Measurements from ENCODE around the gene COL15A1. TPM values are rescaled to one million over a fixed set of nuclear protein-coding genes. Genes with fewer than 3 reads are reported as not detected.

The COL15A1 gene
- total RNA-seq, 1 donor from 2014 or later, result 8.0 TPM

DNA sequence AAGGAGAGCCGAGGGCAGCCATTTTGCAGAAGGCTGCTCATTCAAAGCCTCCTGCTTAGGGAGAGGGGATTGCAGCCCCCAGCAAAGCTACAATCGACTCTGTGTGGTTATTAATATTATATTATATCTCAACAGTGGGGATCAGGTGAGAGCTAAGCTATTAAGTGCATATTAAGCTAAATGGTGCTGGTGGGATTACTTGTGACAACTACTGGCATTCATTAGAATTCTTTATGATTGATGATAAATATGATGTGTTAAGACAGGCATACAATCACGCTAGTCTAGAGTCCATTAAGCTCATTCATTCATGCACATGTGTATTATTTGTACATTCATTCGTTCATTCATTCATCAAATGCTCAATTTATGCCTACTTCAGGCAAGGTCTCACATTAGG lies 23.0 kb downstream of the COL15A1 start:
- no peak for ATAC-seq
- intact Hi-C loops (cut with DNase I), result no loop called here
- H3K36me3 ChIP-seq, result no peaks in the 10 kb centered on the region
- TF ChIP-seq, protein P1, sequence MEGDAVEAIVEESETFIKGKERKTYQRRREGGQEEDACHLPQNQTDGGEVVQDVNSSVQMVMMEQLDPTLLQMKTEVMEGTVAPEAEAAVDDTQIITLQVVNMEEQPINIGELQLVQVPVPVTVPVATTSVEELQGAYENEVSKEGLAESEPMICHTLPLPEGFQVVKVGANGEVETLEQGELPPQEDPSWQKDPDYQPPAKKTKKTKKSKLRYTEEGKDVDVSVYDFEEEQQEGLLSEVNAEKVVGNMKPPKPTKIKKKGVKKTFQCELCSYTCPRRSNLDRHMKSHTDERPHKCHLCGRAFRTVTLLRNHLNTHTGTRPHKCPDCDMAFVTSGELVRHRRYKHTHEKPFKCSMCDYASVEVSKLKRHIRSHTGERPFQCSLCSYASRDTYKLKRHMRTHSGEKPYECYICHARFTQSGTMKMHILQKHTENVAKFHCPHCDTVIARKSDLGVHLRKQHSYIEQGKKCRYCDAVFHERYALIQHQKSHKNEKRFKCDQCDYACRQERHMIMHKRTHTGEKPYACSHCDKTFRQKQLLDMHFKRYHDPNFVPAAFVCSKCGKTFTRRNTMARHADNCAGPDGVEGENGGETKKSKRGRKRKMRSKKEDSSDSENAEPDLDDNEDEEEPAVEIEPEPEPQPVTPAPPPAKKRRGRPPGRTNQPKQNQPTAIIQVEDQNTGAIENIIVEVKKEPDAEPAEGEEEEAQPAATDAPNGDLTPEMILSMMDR (IDR thresholded peaks at IDR 0.05), result no peak
- no peak for DNase-seq
- peaks cover under 1% of the 10 kb centered on the region for H3K27me3 ChIP-seq (ENCODE audit: low read depth)
- H3K4me1 ChIP-seq, result peaks cover 6% of the 10 kb centered on the region
- no peak overlapping the region for H3K4me3 ChIP-seq
- no peaks in the 10 kb centered on the region for H3K9me3 ChIP-seq
- H3K27ac ChIP-seq, result no peak overlapping the region

DNA sequence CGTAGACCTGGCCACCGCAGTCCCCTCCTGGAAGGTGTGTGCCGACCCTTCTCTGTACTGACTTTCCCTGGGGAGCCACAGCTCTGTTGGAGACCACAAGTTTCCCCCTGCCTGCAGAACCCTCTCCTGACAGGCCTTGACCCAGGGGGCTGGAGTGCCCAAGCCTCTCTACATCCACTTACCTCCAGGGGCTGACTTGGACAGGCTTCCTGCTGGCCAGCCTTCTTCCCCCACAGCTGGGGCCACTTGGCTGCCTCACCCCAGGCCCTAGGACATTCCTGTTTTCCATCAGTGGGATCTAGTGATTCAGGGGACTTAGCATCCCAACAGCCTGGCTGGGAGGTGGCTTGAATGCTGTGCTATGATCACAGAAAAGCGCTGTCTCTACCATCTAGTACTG lies 23.6 kb downstream of the COL15A1 start:
- intact Hi-C loops (cut with DNase I), result no loop called here
- Histone ChIP-seq H3K4me1 (no peaks in the 10 kb centered on the region), H3K9me3 (no peaks in the 10 kb centered on the region), H3K36me3 (no peaks in the 10 kb centered on the region), H3K27me3 (ENCODE audit: low read depth) (peaks cover 6% of the 10 kb centered on the region), H3K27ac (no peak overlapping the region), H3K4me3 (no peak overlapping the region)
- TF ChIP-seq, protein P1 (IDR thresholded peaks at IDR 0.05), result no peak
- DNase-seq, result no peak
- no peak for ATAC-seq

DNA sequence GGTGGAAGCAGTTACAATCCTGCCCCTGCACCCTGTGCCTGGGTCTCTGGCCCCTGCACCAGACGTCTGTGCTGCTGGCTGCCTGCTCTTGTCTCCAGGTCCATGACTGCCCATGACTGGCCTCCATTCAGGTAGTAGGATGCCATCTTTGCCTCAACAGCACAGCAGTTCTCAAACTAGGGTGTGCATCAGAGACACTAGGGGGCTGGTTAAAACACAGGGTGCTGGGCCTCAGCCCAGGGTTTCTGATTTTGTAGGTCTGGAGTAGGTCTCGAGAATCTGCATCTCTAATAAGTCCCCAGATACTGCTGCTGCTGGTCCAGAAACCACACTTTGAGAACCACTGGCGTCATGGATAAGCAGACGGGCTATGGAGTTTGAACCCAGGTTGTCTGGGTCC lies 24.0 kb downstream of the COL15A1 start:
- peaks cover 6% of the 10 kb centered on the region for H3K27me3 ChIP-seq (ENCODE audit: low read depth)
- TF ChIP-seq, protein P1 (IDR thresholded peaks at IDR 0.05), result no peak
- intact Hi-C loops (cut with DNase I), result no loop called here
- no peaks in the 10 kb centered on the region for H3K4me1 ChIP-seq
- no peaks in the 10 kb centered on the region for H3K36me3 ChIP-seq
- no peaks in the 10 kb centered on the region for H3K9me3 ChIP-seq
- DNase-seq (no peak), ATAC-seq (no peak)
- H3K4me3 ChIP-seq, result no peak overlapping the region
- no peak overlapping the region for H3K27ac ChIP-seq

DNA sequence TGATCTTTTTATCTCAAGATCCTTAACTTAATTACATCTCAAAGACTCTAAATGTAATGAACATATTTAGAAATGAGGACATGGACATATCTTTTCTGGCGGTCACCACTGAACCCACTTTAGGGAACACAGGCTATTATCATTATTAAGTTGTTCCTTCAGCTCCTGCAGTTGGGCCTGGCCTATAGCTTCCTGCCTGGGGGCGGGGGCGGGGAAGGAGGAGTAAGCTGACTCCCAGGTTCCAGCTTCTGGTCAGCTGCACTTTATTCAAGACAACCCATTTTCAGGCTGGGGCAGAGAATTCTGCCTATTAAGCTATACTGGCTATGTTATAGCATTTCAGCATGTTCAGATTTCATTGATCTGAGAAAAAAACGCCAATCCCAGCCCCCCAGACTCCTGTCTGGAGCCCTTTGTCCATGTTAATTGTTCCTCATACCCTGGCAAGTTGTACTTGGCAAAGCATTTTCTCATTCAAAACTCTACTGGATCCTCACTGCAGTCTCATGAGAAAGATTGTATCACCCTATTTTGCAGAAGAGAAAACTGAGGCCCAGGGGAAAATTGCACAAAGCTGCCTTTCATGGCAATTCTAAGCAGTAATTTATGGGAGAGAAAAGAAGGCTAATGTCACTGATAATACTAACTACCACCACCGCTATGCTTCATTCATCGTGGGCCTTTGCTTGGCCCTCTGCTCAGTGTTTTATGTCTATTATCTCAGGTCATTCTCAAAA lies 25.1 kb downstream of the COL15A1 start:
- no peak overlapping the region for H3K27ac ChIP-seq
- intact Hi-C loops (cut with DNase I), result no loop called here

DNA sequence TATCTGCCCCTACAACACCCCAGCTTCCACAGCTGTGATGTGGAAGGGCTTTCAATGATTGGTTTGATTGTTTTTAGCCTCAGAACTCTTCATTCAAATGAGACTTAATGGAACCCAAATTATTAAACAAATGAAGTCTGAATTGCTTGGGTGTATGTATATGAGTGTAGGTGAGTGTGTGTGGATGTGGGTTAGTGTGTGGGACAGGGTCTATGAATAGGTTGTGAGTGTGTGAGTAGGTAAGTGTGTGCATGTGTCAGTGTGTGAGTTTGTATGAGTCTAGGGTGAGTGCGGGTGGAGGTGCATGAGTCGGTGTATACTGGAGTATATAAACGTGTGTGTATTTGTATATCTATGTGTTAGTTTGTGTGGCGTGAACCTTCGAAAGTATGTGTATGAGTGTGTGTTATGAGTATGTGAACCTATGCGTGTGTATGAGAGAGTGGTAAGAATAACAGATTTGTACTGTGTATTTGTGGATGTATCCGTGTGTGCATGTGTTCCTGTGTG lies 26.9 kb downstream of the COL15A1 start:
- DNase-seq (no peak), ATAC-seq (no peak)
- H3K27ac ChIP-seq, result no peak overlapping the region
- no peaks in the 10 kb centered on the region for H3K9me3 ChIP-seq
- intact Hi-C loops (cut with DNase I), result no loop called here
- H3K27me3 ChIP-seq (ENCODE audit: low read depth), result peaks cover 6% of the 10 kb centered on the region
- TF ChIP-seq, protein P1 (IDR thresholded peaks at IDR 0.05), result no peak
- no peak overlapping the region for H3K4me3 ChIP-seq
- peaks cover 11% of the 10 kb centered on the region for H3K4me1 ChIP-seq
- no peaks in the 10 kb centered on the region for H3K36me3 ChIP-seq

More for the DNA sequence above, 25.1 kb downstream of the COL15A1 start:
- no peak for ATAC-seq
- Histone ChIP-seq H3K4me3 (no peak overlapping the region), H3K4me1 (no peaks in the 10 kb centered on the region), H3K9me3 (no peaks in the 10 kb centered on the region), H3K36me3 (no peaks in the 10 kb centered on the region), H3K27me3 (ENCODE audit: low read depth) (peaks cover 6% of the 10 kb centered on the region)
- TF ChIP-seq, protein P1 (IDR thresholded peaks at IDR 0.05), result no peak
- no peak for DNase-seq

Measured in lower lobe of right lung (tissue), 2 donors.